ENCODE results near the gene LNX1. TPM values are rescaled to one million over a fixed set of nuclear protein-coding genes. Genes with fewer than 3 reads are reported as not detected.

LNX1 gene
- total RNA-seq, result 26.7 TPM

GRCh38 chr4:53591372-53591892, at the start of gene LNX1:
Gene LNX1 (minus strand): TSS chr4:53591486. CDS start chr4:53574002, 17,484 bp downstream.
- DNase-seq (ENCODE audit: low spot score), result peak; percentile 92

GRCh38 chr4:53640576-53641453, 49.5 kb upstream of the LNX1 start:
- no peak for DNase-seq (ENCODE audit: low spot score)

GRCh38 chr4:53638919-53639318, 47.6 kb upstream of the LNX1 start:
- DNase-seq (ENCODE audit: low spot score), result no peak

- no peak for DNase-seq (ENCODE audit: low spot score)
Measured at GRCh38 chr4:53637348-53637747, 46.1 kb upstream of the LNX1 start.

- no peak for DNase-seq (ENCODE audit: low spot score)
Measured at GRCh38 chr4:53635697-53636483, 44.6 kb upstream of the LNX1 start.

- DNase-seq (ENCODE audit: low spot score), result no peak
Measured at GRCh38 chr4:53633608-53634007, 42.3 kb upstream of the LNX1 start.

- DNase-seq (ENCODE audit: low spot score), result no peak
Measured at GRCh38 chr4:53629296-53629695, 38.0 kb upstream of the LNX1 start.

GRCh38 chr4:53626491-53626890, 35.2 kb upstream of the LNX1 start:
- DNase-seq (ENCODE audit: low spot score), result no peak

- no peak for DNase-seq (ENCODE audit: low spot score)
Measured at GRCh38 chr4:53625888-53626287, 34.6 kb upstream of the LNX1 start.

GRCh38 chr4:53622739-53623151, 31.5 kb upstream of the LNX1 start:
- no peak for DNase-seq (ENCODE audit: low spot score)

- no peak for DNase-seq (ENCODE audit: low spot score)
Measured at GRCh38 chr4:53620956-53621355, 29.7 kb upstream of the LNX1 start.

- no peak for DNase-seq (ENCODE audit: low spot score)
Measured at GRCh38 chr4:53619431-53619830, 28.1 kb upstream of the LNX1 start.

- DNase-seq (ENCODE audit: low spot score), result no peak
Measured at GRCh38 chr4:53618321-53618720, 27.0 kb upstream of the LNX1 start.

GRCh38 chr4:53617101-53617680, 25.9 kb upstream of the LNX1 start:
- DNase-seq (ENCODE audit: low spot score), result no peak

- no peak for DNase-seq (ENCODE audit: low spot score)
Measured at GRCh38 chr4:53616219-53616618, 24.9 kb upstream of the LNX1 start.

- no peak for DNase-seq (ENCODE audit: low spot score)
Measured at GRCh38 chr4:53614591-53614990, 23.3 kb upstream of the LNX1 start.

- DNase-seq (ENCODE audit: low spot score), result no peak
Measured at GRCh38 chr4:53613428-53613827, 22.1 kb upstream of the LNX1 start.

GRCh38 chr4:53608649-53609048, 17.4 kb upstream of the LNX1 start:
- no peak for DNase-seq (ENCODE audit: low spot score)

- no peak for DNase-seq (ENCODE audit: low spot score)
Measured at GRCh38 chr4:53608242-53608641, 17.0 kb upstream of the LNX1 start.

GRCh38 chr4:53605783-53606182, 14.5 kb upstream of the LNX1 start:
- DNase-seq (ENCODE audit: low spot score), result no peak

- no peak for DNase-seq (ENCODE audit: low spot score)
Measured at GRCh38 chr4:53602390-53602789, 11.1 kb upstream of the LNX1 start.

- DNase-seq (ENCODE audit: low spot score), result peak; percentile 82
Measured at GRCh38 chr4:53601251-53601764, 10.0 kb upstream of the LNX1 start.

All from ureter (tissue), 1 donor.